DOHH2 (cell line): ENCODE data around the gene KCNMA1.

Source experiments
- CTCF ChIP-seq: fragments of 200-600 bp; sonication (generic); IDR thresholded peaks from one replicate; pipeline ENCODE4 v1.5.1; 2014; ENCODE audit warnings: antibody characterized with exemption, mild to moderate bottlenecking, low read depth, low read length; ENCODE audit not compliant: poor library complexity, severe bottlenecking
- EZH2phosphoT487 ChIP-seq: fragments of 200-600 bp; sonication (generic); IDR thresholded peaks from 2 replicates; pipeline ENCODE4 v1.6.1; 2017; ENCODE audit warnings: borderline replicate concordance, mild to moderate bottlenecking, antibody characterized with exemption, low read length, moderate library complexity, mixed read lengths

GRCh38 chr10:77248104-77248790, 389.4 kb downstream of the KCNMA1 start:
- no peak for TF ChIP-seq CTCF
- no peak for TF ChIP-seq EZH2phosphoT487
